Heart left ventricle (tissue), 16 donors: ENCODE measurements around the gene HIC2. TPM values are rescaled to one million over a fixed set of nuclear protein-coding genes. Genes with fewer than 3 reads are reported as not detected.
"Not testable (repeated sequence)": the region's sequence is repeated elsewhere in the genome, so short reads cannot be mapped to it uniquely, and the experiment has no call there.

Experiments
- ATAC-seq, 4 donors: fragments of 200-7000 bp; cut with Tn5 transposase; one replicate each; pipeline ENCODE4 v1.9.1; 2020 to 2022; ENCODE audit warnings: moderate library complexity in 4 of 4, mild to moderate bottlenecking in 3 of 4, moderate number of reproducible peaks in 1 of 4
- DNase-seq, 5 donors: peaks; one replicate each; pipeline ENCODE4 v3.0.0-alpha.2; 2020
- H3K27ac ChIP-seq, 12 donors: fragments of 200-600 bp; sonication (generic) in 4 of 12; one replicate each; pipeline versions ENCODE4 v1.5.0 to v1.8.0; 2016 to 2022; ENCODE audit warnings: mild to moderate bottlenecking in 2 of 12
- H3K27me3 ChIP-seq, 9 donors: fragments of 200-600 bp; sonication (generic) in 2 of 9; one replicate each; pipeline versions ENCODE4 v1.5.1 to v1.8.0; 2016 to 2022; ENCODE audit warnings: mild to moderate bottlenecking in 3 of 9
- H3K36me3 ChIP-seq, 9 donors: fragments of 200-600 bp; sonication (generic) in 2 of 9; one replicate each; pipeline versions ENCODE4 v1.5.0 to v1.8.0; 2018 to 2022; ENCODE audit warnings: mild to moderate bottlenecking in 2 of 9
- H3K4me1 ChIP-seq, 12 donors: fragments of 200-600 bp; sonication (generic) in 4 of 12; one replicate each; pipeline versions ENCODE4 v1.5.0 to v1.8.0; 2016 to 2022; ENCODE audit warnings: mild to moderate bottlenecking in 3 of 12
- H3K4me3 ChIP-seq, 12 donors: fragments of 200-600 bp; sonication (generic) in 4 of 12; one replicate each; pipeline versions ENCODE4 v1.5.0 to v1.8.0; 2017 to 2022; ENCODE audit warnings: mild to moderate bottlenecking in 9 of 12, moderate library complexity in 4 of 12
- H3K9me3 ChIP-seq, 12 donors: fragments of 200-600 bp; sonication (generic) in 4 of 12; one replicate each; pipeline versions ENCODE4 v1.5.0 to v1.8.0; 2016 to 2022; ENCODE audit warnings: mild to moderate bottlenecking in 1 of 12
- WGBS, 4 donors: extraction: QIAGEN DNeasy Blood & Tissue Kit in 2 of 4; methylation state at CpG; one replicate each; pipeline versions ENCODE4 v1.1.5 to v1.1.7; 2013 to 2018; 5-methylcytosine and 5-hydroxymethylcytosine counted together
- intact Hi-C, 10 donors: fragments of 100-400 bp; cut with DNase I; formaldehyde crosslinking; loops; one replicate each; pipeline versions ENCODE4 v1.11.1 to v1.14.2; 2022
- polyA plus RNA-seq, 2 donors: library from polyadenylated mRNA; stranded (reverse); fragments of 200-250 nt; gene quantifications; one replicate each; pipeline ENCODE4 v1.2.3, GENCODE V29; 2013
- total RNA-seq, 9 donors: library from RNA; depleted of rRNA in 2 of 9; stranded (reverse); fragments of >200 nt in 2 of 9; fragmentation: NEBNext Ultra II Directional in 3 of 9; extraction: Animal tissue kit (Norgen Biotek cat#: 25700) in 3 of 9; gene quantifications; one replicate each; pipeline versions ENCODE4 v1.1.0 to v1.2.4, GENCODE V29; 2016 to 2023
- donor health status: ischemic (EF 13 %, LVEDD 7.1; RV severe dilation, severe dysfunction).
- donor health status: healthy with polysubstance abuse.
- donor health status: DM: no; HTN: yes; CAD: no.
- donor health status: DM: no; HTN: no; CAD: no.
- donor health status: ischemic (EF 25% LVEDD 6.9; RV normal size, moderate dysfunction).
- donor health status: ischemic (EF 25% LVEDD 5.7; RV mildly dilated, moderate dysfunction).
- donor health status: healthy.
- donor health status: DM: yes; HTN: yes; CAD: no.
- donor health status: ischemic (EF 35%, LVEDD 5.7; RV mildly dilated, moderate dysfunction).
- donor health status: nonischemic (EF 11% LVEDD 7.7; RV severe dilation, severe dysfunction).
- donor health status: DM: yes; HTN: yes; CAD: no.
- donor health status: PGD.
- donor health status: ischemic (EF 29% LVEDD 5.4; RV normal size, mild dysfunction).
- donor health status: nonischemic (EF 23%, LVEDD 6.1; RV moderate dilation, normal function).

The HIC2 gene
- total and polyA plus RNA-seq, 11 donors: 1.1 to 2.8 (median 1.9) TPM

GRCh38 chr22:21434378-21435233 lies 17.4 kb downstream of the HIC2 start:
- H3K27ac ChIP-seq, H3K27me3 ChIP-seq, H3K4me1 ChIP-seq, DNase-seq, H3K4me3 ChIP-seq, ATAC-seq, H3K36me3 ChIP-seq, intact Hi-C loops, H3K9me3 ChIP-seq: not testable (repeated sequence)
- WGBS, 4 donors: no CpG with 5 or more reads among the region's 15 CpGs

- intact Hi-C loops, H3K9me3 ChIP-seq, H3K4me1 ChIP-seq, H3K36me3 ChIP-seq, H3K27me3 ChIP-seq, H3K4me3 ChIP-seq: not testable (repeated sequence)
- DNase-seq (peak in 4 of 5 donors; percentile 4 to 52 (median 17)), ATAC-seq (peak; percentile 74 to 87 (median 84))
- WGBS, 4 donors: 6 to 20% methylated on average over 3 to 4 of the region's 12 CpGs; no CpG with 5 or more reads in 2 of the 4 donors
- peak overlapping the region in 1 of 12 donors; percentile 64 for H3K27ac ChIP-seq
Observed at GRCh38 chr22:21435998-21436810, 19.0 kb downstream of the HIC2 start.

- intact Hi-C loops, H3K27me3 ChIP-seq: not testable (repeated sequence)
- WGBS, 4 donors: 88 to 96% (median 91%) methylated on average over 4 of the region's 6 CpGs; no CpG with 5 or more reads in 1 of the 4 donors
Observed at GRCh38 chr22:21438013-21438412, 20.8 kb downstream of the HIC2 start.

GRCh38 chr22:21440018-21440636 lies 23.0 kb downstream of the HIC2 start:
- intact Hi-C loops, H3K4me1 ChIP-seq, H3K9me3 ChIP-seq, DNase-seq, H3K27ac ChIP-seq, H3K4me3 ChIP-seq, H3K27me3 ChIP-seq: not testable (repeated sequence)
- H3K36me3 ChIP-seq: peaks cover 0 to 13% (median 2%) of the 10 kb centered on the region in 9 donors
- WGBS, 4 donors: no CpG with 5 or more reads among the region's 10 CpGs
- ATAC-seq: peak in 2 of 4 donors; percentile 8 to 21

More at GRCh38 chr22:21438013-21438412, 20.8 kb downstream of the HIC2 start:
- not testable (repeated sequence) for H3K4me1 ChIP-seq, H3K36me3 ChIP-seq, H3K9me3 ChIP-seq, H3K27ac ChIP-seq, H3K4me3 ChIP-seq, ATAC-seq
- DNase-seq: peak in 1 of 5 donors; percentile 7

GRCh38 chr22:21440676-21441075 lies 23.5 kb downstream of the HIC2 start:
- H3K27me3 ChIP-seq, H3K4me1 ChIP-seq, H3K27ac ChIP-seq, DNase-seq, H3K4me3 ChIP-seq, intact Hi-C loops, H3K9me3 ChIP-seq: not testable (repeated sequence)
- peak; percentile 73 to 81 (median 74) for ATAC-seq
- WGBS, 4 donors: no CpG with 5 or more reads among the region's 16 CpGs
- H3K36me3 ChIP-seq: peaks cover 0 to 19% (median 7%) of the 10 kb centered on the region in 9 donors

GRCh38 chr22:21441170-21441569 lies 24.0 kb downstream of the HIC2 start:
- H3K36me3 ChIP-seq: peaks cover 0 to 24% (median 12%) of the 10 kb centered on the region in 9 donors
- DNase-seq: peak in 2 of 5 donors; percentile 5 to 9
- H3K4me1 ChIP-seq, ATAC-seq, H3K27me3 ChIP-seq, H3K27ac ChIP-seq, H3K9me3 ChIP-seq, H3K4me3 ChIP-seq, intact Hi-C loops: not testable (repeated sequence)
- 78 to 94% (median 90%) methylated on average over 2 to 4 of the region's 6 CpGs; no CpG with 5 or more reads in 1 of the 4 donors for WGBS, 4 donors

- ATAC-seq: peak; percentile 66 to 84 (median 78)
- intact Hi-C loops, H3K4me3 ChIP-seq, H3K27ac ChIP-seq, DNase-seq, H3K27me3 ChIP-seq, H3K9me3 ChIP-seq, H3K4me1 ChIP-seq: not testable (repeated sequence)
- peaks cover 0 to 33% (median 22%) of the 10 kb centered on the region in 9 donors for H3K36me3 ChIP-seq
- no CpG with 5 or more reads among the region's 9 CpGs for WGBS, 4 donors
Observed at GRCh38 chr22:21442123-21442522, 25.0 kb downstream of the HIC2 start.

GRCh38 chr22:21442646-21443045 lies 25.5 kb downstream of the HIC2 start:
- H3K4me1 ChIP-seq, ATAC-seq, intact Hi-C loops, H3K27me3 ChIP-seq, H3K4me3 ChIP-seq, H3K27ac ChIP-seq, H3K9me3 ChIP-seq: not testable (repeated sequence)
- WGBS, 4 donors: 68 to 100% (median 76%) methylated on average over 1 to 6 of the region's 15 CpGs; no CpG with 5 or more reads in 1 of the 4 donors
- H3K36me3 ChIP-seq: peaks cover 0 to 37% (median 23%) of the 10 kb centered on the region in 9 donors
- peak in 3 of 5 donors; percentile 14 to 24 (median 22) for DNase-seq
